WTC11 (cell line): ENCODE measurements around the gene FBXO33.

Experiments used
- ARID4B ChIP-seq: sonication (generic); formaldehyde crosslinking; IDR thresholded peaks from 2 replicates; pipeline ENCODE4 v1.8.0; 2023; ENCODE audit warnings: missing genetic modification reagents, mild to moderate bottlenecking, borderline replicate concordance
- CREB1 ChIP-seq: sonication (generic); formaldehyde crosslinking; IDR thresholded peaks from 2 replicates; pipeline ENCODE4 v1.8.0; 2023; ENCODE audit warnings: mild to moderate bottlenecking, missing genetic modification reagents
- CTCF ChIP-seq: fragments of 200-600 bp; IDR thresholded peaks from 2 replicates; pipeline ENCODE4 v1.8.0; 2022; ENCODE audit warnings: antibody characterized with exemption
- HMGXB4 ChIP-seq: sonication (generic); formaldehyde crosslinking; IDR thresholded peaks from 2 replicates; pipeline ENCODE4 v1.8.1; 2023; ENCODE audit warnings: mild to moderate bottlenecking, moderate library complexity, missing genetic modification reagents
- MXD4 ChIP-seq: fragments of 250-450 bp; sonication (Bioruptor Pico); IDR thresholded peaks from 2 replicates; pipeline ENCODE4 v1.8.0; 2021; ENCODE audit warnings: mild to moderate bottlenecking, moderate library complexity, borderline replicate concordance
- NR1H2 ChIP-seq: sonication (generic); formaldehyde crosslinking; IDR thresholded peaks from 2 replicates; pipeline ENCODE4 v1.9.0; 2021; ENCODE audit warnings: mild to moderate bottlenecking, moderate library complexity, missing genetic modification reagents

DNA sequence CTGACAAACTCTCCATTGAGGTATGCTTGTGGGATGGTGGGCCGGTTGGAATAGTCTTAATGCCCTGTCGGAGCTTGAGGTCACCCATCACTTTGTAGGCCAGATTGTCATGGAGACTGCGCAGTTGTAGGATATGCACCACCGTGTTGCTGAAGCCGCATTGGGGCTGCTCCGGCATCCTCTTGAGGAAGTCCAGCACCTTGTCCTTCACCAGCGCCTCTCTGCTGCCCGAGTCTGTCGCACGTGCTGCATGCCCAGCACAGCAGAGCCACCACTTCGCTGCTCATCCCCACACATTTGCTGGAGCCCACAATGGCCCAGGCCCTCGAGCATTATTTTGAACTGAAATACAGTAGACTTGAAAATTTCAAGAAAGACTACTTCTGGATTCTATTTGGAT, 61.8 kb downstream of the FBXO33 start:
- no peak for TF ChIP-seq ARID4B (CRISPR knock-in tag)
- TF ChIP-seq CREB1 (CRISPR knock-in tag) = no peak
- TF ChIP-seq NR1H2 (CRISPR knock-in tag) = no peak
- no peak for TF ChIP-seq MXD4 (CRISPR knock-in tag)
- TF ChIP-seq CTCF = no peak
- no peak for TF ChIP-seq HMGXB4 (CRISPR knock-in tag)
